GM21825 (cell line): ENCODE results near the gene ATCAY.

Source experiments
- ATAC-seq: cut with Tn5 transposase; IDR thresholded peaks from one replicate; pipeline ENCODE4 v1.9.1; 2021; ENCODE audit warnings: mild to moderate bottlenecking, moderate library complexity; ENCODE audit not compliant: unreplicated experiment

Gene ATCAY, protein sequence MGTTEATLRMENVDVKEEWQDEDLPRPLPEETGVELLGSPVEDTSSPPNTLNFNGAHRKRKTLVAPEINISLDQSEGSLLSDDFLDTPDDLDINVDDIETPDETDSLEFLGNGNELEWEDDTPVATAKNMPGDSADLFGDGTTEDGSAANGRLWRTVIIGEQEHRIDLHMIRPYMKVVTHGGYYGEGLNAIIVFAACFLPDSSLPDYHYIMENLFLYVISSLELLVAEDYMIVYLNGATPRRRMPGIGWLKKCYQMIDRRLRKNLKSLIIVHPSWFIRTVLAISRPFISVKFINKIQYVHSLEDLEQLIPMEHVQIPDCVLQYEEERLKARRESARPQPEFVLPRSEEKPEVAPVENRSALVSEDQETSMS

DNA sequence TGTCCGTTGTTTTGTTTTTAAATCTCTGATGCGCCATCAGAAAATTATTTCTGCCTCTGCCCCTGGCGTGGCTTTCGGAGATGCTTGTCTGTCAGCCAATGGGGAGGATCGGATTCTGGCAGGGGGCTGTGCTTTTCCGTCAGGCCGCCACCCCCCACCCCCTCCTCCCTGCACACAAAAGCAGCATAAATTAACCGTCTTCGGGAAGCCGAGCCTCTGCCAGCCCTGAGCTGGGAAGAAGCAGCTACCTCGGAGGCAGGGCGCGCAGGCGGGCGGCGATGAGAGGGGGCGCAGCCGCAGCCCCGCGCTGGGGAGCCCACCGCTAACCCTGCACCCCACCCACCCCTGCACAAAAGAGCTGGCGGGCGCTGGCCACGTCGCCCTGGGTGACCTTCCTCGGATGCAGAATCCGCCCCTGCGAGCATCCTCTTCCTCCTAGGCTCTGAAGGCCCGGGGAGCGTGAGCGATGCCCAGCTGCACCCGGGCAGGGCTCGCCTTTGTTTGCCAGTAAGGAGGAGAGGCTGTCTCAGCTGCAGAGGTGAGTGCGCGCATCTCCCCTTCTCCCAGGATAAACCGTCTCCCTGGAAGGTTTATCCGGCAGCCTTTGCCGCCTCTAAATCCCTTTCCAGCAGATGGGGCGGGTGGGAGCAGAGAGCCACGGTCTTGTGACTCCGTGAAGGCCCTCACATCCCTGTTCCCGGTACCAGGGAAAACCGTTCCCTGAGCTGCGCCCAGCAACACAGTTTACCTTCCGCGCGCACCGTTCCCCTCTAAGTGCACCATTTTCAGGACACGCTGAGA, at the start of gene ATCAY:
Gene ATCAY, plus strand, starts transcription at position 215 of the 801 bp plus-strand sequence. CDS start 5,083 bp downstream, outside the sequence.
- no peak for ATAC-seq

DNA sequence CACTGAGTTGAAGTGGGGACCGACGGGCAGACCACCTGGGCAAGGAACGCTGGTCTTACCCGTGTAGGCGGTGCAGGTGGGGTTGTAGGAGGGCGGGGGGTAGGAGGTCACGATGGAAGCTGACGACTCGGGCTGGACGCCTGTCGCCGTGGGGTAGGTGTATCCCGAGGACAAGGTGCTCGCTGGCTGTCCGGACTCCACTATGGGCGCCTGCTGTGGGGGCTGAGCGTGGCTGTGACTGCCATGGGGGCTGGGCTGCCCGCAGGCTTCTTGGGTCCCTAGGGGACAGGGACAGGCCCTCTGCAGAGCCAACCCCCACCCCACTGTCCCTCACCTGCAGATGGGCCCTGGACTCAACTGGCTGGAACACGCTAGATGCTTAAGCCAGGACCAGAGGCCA, 48.9 kb upstream of the ATCAY start:
- no peak for ATAC-seq

DNA sequence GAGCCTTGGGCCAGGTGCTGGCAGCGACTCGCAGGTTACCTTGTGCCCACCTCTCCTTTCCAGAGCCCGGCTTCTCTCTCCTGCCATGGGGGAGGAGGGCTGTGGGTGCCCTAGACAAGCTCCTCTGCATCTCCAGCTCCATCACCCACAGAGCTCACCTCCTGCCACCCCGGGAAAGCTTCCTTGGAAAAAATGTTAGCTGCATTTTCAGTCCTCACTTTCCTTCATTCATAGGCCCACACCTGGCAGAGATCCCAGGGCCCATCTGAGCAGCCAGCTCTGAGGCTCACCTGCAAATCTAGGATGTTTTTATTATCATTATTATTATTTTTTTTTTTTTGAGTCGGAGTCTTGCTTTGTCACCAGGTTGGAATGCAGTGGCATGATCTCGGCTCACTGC, 48.5 kb upstream of the ATCAY start:
- ATAC-seq, result no peak

DNA sequence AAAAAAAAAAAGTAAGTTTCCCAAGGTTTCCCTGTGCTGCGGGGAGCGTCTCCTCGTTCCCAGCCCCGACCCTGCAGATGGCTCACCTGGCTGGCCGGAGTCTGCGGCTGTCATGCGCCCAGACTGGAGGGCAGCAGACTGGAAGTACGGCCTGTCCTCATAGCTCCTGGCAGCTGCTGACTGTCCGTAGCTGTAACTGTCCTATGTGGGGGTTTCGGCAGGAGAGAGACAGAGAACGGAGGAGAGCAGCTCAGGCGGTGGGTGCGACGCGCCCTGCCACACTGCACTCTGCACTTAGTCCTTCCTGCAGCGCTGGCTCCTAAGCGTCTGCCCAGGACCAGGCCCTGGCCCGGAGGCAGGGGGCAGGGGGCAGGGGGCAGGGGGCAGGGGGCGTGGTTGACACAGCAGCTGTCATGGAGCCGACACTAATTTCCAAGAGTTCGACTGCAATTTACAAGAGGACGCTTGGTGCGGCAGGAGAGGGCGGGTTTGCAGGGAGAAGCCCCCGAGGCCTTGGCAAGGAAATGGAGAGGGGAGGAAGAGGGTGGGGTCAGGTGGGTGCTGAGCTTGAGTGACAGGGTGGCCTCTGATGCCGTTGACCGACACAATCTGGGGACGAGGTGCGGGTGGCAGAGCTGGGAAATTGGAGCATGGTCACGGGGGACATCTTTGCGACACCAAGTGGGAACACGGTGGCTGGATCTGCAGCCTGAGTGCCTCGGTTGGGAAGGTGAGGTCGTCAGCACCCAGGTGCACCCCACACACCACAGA, 46.7 kb upstream of the ATCAY start:
- ATAC-seq, result no peak

DNA sequence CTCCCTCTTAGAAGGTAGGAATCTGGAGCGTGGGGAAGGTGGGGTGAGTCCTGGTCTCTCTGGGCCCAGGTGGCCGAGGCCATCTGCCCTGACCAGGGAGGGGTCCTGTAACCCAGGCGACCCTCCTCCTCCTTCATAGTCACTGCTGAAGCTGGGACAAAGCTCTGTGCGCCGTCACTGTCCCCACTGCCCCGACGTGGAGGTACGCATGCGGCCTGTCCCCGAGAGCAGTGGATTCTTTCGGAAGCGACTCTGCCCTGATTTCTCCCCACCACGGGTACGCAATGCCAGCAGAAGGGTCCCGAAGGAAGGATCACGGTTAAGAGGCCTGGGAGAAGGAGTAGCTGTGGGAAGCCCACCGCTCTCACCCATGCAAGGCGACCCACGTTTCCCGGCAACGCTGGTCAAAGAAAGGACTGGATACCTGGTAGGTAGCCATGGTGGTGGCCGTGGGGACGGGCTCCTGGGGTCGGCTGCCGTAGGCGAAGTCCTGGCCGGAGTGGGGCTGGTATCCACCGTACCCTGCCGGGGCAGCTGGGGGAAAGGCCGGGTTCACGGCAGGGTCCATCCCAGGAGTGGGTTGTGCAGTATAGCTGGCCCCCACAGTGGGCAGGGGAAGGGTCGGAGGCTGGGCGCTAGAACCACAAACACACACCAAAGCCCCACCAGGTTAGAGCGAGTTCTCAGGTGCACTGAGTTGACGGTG, 46.0 kb upstream of the ATCAY start:
- no peak for ATAC-seq

DNA sequence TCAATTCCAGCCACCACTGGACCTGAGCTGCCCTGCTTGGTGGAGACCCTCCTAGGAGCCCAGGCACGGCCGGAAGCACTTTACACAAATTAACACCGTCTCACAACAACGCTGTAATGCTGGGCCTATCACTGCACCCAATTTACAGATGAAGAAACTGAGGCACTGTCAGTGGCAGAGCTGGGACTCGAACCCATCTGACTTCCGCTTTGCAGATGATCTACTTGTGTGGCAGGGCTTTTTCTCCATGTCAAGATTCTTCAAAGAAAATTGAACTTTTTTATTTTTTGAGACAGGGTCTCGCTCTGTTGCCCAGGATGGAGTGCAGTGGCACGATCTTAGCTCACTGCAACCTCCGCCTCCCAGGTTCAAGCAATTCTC, 45.4 kb upstream of the ATCAY start:
- no peak for ATAC-seq

DNA sequence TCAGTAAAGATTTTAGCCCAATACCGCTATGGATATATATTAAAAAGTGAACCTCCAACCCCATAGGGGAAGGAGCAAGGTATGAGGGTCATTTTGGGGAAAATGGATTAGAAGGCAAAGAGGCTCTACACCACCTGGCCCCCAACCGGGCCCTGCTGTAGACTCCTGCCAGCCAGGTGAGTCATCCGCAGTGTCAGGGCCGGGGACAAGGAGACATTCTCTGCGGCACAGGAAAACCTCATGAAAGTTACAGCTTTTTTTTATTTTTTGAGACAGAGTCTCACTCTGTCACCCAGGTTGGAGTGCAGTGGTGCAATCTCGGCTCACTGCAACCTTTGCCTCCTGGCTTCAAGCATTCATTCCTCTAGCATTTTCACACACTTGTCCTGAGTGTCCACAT, 43.6 kb upstream of the ATCAY start:
- no peak for ATAC-seq

DNA sequence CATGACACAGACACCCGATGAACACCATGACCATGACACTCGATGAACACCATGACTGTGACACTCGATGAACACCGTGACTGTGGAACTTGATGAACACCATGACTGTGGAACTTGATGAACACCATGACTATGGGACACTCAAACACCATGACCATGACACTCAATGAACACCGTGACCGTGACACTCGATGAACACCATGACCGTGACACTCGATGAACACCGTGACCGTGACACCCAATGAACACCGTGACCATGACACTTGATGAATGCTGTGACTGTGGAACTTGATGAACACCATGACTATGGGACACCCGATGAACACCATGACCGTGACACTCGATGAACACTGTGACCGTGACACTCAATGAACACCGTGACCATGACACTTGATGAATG, 43.2 kb upstream of the ATCAY start:
- ATAC-seq, result no peak

DNA sequence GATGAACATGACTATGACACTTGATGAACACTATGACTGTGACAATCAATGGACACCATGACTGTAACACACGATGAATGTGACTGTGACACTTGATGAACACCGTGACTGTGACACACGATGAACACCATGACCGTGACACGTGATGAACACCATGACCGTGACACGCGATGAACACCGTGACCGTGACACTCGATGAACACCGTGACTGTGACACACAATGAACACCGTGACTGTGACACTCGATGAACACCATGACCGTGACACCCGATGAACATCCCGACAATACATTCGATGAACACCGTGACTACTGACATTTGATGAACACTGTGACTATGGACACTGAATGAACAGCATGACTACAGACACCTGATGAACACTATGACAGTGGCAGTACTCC, 42.6 kb upstream of the ATCAY start:
- ATAC-seq, result no peak

DNA sequence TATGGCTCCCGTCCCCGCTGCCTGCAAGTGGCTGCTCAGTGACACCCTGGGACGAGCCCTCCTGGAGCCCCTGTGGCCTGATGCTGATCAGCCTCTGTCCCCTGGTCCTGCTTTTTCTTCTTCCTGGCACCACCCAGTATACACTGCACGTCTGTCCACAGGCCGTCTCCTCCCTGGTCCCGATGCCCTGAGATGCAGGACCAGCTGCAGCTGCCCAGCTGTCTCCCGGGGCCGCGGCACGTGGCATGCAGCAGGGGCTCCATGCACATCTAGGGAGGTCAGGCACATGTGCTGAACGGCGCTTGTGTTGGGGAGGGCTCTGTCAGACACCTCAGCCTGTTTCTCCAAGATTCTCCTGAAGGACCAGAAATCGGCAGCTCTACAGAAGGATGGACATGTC, 41.8 kb upstream of the ATCAY start:
- no peak for ATAC-seq

DNA sequence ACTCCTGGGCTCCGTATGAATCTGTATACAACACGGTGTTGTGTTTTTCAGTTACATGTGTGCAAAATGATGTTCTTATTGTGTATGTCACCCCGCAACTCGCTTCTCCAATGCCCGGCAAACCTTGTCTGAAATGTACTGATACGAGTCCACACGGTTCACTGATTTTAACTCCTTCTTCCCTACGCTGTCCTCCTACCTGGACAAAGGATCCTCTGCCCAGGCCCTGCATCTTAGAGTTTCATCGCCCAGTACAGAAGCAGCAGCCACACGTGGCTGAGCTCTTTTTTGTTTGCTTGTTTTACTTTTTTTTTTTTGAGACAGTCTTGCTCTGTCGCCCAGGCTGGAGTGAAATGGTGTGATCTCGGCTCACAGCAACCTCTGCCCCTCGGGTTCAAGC, 40.5 kb upstream of the ATCAY start:
- no peak for ATAC-seq

DNA sequence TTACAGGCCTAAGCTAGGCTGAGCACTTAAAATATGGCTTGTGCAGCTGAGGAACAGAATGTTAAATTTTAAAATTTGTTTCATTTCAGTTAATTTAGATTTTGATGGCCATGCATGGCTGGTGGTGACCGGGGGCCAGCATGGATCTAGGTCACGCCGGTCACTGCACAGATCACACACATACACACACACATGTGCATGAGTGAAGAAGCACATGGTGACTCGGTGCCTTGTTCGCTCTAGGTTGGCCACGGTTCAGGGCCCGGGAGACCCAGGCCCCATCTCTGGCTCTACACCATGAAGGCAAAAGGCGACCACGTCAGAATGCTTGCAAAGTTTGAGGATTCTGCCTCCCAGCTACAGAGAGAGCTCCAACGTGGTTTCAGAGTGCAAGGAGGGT, 39.7 kb upstream of the ATCAY start:
- no peak for ATAC-seq

DNA sequence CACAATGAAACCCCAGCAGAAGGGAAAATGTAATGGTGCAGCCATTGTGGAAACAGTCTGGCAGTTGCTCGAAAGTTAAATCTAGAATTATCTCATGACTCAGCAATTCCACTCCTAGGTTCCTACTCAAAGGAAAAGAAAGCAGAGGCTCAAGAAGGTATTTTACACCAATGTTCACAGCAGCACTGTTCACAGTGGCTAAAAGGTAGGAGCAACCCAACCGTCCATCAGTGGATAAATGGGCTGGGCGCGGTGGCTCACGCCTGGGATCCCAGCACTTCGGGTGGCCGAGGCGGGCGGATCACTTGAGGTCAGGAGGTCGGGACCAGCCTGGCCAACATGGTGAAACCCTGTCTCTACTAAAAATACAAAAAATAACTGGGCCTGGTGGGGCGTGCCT, 37.5 kb upstream of the ATCAY start:
- ATAC-seq, result no peak

DNA sequence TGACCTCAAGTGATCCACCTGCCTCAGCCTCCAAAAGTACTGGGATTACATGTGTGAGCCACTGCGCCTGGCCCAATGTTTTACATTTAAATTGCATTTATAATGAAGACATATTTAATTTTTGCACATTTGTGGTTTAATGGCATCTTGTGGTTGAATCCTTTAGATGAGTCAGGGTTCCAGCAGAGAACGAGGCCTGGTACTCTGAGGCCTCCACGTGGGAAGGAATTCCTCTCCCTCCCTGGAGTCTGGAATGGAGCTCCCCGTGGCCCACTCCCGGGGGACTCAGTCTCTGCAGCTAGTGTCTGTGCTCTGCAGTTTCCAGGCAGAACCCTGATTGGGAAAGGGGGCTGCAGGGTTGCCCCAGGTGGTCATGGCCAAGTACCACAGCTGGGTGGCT, 35.9 kb upstream of the ATCAY start:
- no peak for ATAC-seq

DNA sequence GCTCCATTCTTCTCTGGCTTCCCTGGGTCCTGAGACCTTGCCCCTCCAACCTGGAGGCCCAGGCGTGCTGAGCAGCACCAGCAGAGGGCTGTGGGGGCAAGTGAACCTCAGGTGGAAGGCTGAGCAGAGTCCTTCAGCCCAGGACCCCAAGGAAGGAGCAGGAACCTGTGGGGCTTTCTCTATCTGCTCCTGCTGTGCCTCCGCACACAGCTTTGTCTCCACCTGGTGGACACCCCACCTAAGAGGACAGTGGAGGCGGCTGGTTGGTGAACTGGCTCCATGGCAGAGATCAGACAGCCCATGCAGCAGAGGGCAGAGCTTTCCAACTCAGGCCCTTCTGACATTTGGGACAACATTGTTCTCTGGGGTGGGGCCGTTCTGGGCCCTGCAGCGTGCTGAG, 31.4 kb upstream of the ATCAY start:
- ATAC-seq, result no peak

DNA sequence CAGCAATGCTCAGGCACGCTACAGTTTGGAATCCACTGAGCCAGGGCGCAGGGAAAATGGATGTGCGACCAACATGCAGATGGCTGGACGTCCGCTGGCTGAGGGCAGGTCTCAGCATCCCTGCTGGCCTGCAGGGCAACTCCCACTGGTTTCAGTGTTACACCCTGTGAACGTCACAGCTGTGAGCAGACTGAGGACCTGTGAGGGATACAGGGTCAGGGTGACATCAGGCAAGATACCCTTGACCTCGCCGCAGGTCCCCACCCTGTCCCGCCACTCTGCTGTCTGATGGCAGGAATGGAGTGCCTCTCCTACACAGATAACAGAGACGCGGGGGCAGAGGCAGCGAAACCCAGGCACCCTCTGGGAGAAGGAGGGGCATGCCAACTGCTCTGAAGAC, 30.7 kb upstream of the ATCAY start:
- no peak for ATAC-seq

DNA sequence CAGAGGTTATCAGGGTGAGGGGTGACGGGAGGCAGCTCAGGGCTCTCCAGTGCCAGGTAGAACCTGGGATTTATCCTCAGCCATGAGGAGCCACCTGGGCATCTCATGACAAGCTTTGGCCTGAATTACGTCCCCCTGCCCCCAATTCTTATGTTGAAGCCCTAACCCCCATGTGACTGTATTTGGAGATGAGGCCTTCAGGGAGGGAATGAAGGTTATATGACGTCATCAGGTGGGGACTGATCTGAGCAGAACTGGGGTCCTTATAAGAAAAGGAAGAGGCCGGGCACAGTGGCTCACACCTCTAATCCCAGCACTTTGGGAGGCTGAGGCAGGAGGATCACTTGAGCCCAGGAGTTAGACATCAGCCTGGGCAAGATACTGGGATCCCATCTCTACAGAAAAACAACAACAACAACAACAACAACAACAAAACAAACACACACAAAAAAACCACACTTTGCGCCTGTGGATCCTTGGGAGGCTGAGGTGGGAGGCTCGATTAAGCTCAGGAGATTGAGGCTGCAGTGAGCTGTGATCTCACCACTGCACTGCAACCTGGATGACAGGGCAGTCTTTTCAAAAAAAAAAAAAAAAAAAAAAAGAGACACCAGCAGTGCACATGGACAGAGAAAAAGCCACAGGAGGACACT, 30.0 kb upstream of the ATCAY start:
- no peak for ATAC-seq

DNA sequence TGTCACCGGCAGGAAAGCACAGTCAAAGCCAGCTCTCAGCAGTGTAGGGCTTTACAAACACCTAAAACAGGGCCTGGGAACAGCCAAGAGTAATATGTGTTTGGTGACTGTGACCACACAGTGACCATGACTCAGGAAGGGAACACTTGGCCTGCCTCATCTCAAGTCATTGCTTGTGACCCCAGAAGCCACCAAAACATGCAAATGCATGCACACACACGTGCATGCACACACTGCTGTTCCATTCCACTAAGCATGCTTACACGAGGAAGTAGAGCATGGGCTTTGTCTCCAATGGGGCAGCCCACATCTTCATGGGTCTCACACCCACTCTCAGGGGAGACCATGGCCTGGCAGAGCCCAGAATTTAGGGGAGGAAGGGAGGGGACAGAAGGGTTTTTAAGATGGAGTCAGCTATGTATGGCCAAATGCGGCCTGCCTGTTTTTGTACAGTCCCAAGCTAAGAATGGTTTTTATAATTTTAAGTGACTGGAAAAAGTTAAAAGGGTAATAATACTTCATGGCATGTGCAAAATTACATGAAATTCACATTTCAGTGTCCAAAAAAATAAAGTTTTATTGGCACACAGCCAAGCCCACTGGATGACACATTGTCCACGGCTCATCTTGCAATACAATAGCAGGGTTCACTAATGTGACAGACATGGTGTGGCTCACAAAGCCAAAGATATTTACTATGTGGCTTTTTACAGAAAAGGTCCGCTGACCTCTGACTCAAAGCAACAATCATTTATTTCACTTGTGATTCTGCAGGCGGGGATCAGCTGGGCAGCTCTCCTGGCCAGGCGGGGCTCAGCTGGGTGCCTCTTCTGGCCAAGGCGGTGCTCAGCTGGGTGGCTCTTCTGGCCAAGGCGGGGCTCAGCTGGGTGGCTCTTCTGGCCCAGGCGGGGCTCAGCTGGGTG, 29.0 kb upstream of the ATCAY start:
- ATAC-seq, result no peak

DNA sequence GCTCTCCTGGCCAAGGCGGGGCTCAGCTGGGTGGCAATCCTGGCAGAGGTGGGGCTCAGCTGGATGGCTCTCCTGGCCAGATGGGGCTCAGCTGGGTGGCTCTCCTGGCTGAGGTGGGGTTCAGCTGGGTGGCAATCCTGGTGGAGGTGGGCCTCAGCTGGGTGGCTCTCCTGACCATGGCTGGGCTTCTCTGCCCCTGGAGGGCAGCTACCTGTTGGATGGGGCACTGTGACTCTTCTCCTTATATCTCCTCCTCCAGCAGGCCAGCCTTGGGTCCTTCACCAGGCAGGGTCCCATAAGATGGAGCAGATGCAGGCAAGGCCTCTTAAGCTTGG, 28.3 kb upstream of the ATCAY start:
- ATAC-seq, result no peak
